Stomach (tissue), 9 donors: Measurements from ENCODE around the gene SCMH1. TPM values are rescaled to one million over a fixed set of nuclear protein-coding genes. Genes with fewer than 3 reads are reported as not detected.
"Not testable (repeated sequence)": the region's sequence is repeated elsewhere in the genome, so short reads cannot be mapped to it uniquely, and the experiment has no call there.

Experiments used
- DNase-seq, 2 donors: peaks; one replicate each; pipeline versions ENCODE4 v3.0.0 to v3.0.0-alpha.2; 2013 to 2019
- H3K27ac ChIP-seq, 5 donors: fragments of 200-600 bp in 4 of 5; sonication (generic) in 4 of 5; one replicate each; pipeline ENCODE4 v1.5.1; 2013 to 2019; ENCODE audit warnings: mild to moderate bottlenecking in 1 of 5, moderate library complexity in 1 of 5
- H3K27me3 ChIP-seq, 3 donors: fragments of 200-600 bp; sonication (generic); one replicate each; pipeline ENCODE4 v1.5.1; 2017 to 2019; ENCODE audit warnings: mixed run types in 1 of 3
- H3K36me3 ChIP-seq, 4 donors: fragments of 200-600 bp; sonication (generic); 1 replicate in 3 of 4; 2 replicates in 1 of 4; pipeline ENCODE4 v1.5.1; 2016 to 2019
- H3K4me1 ChIP-seq, 4 donors: fragments of 200-600 bp; sonication (generic); one replicate each; pipeline ENCODE4 v1.5.1; 2016 to 2019
- H3K4me3 ChIP-seq, 4 donors: fragments of 200-600 bp; sonication (generic) in 3 of 4; one replicate each; pipeline ENCODE4 v1.5.1; 2016 to 2019; ENCODE audit warnings: mild to moderate bottlenecking in 1 of 4
- H3K9me3 ChIP-seq, 4 donors: fragments of 200-600 bp; sonication (generic); one replicate each; pipeline ENCODE4 v1.5.1; 2016 to 2019
- CTCF ChIP-seq, 7 experiments: fragments of 450-650 bp in 4 of 7; fragments of 200-600 bp in 3 of 7; sonication (generic) in 3 of 7; IDR thresholded peaks; one replicate each; pipeline ENCODE4 v1.5.1; 2016 to 2019; ENCODE audit warnings: antibody characterized with exemption in 7 of 7, control low read depth in 2 of 7, mild to moderate bottlenecking in 1 of 7
- EP300 ChIP-seq: sonication (generic); formaldehyde crosslinking; IDR thresholded peaks from one replicate; pipeline ENCODE4 v1.6.1; 2017; ENCODE audit warnings: antibody characterized with exemption
- POLR2A ChIP-seq, 4 donors: fragments of 450-650 bp; IDR thresholded peaks; one replicate each; pipeline ENCODE4 v1.6.1; 2016; ENCODE audit warnings: antibody characterized with exemption in 4 of 4, control low read depth in 2 of 4, mild to moderate bottlenecking in 1 of 4, moderate library complexity in 1 of 4
- POLR2AphosphoS5 ChIP-seq, 3 donors: sonication (generic); formaldehyde crosslinking; IDR thresholded peaks; one replicate each; pipeline ENCODE4 v1.6.1; 2016; ENCODE audit warnings: antibody characterized with exemption in 3 of 3
- WGBS, 5 donors: extraction: QIAGEN DNeasy Blood & Tissue Kit in 3 of 5; methylation state at CpG; one replicate each; pipeline versions ENCODE4 v1.1.5 to v1.1.7; 2013 to 2018; 5-methylcytosine and 5-hydroxymethylcytosine counted together
- intact Hi-C: fragments of 100-400 bp; cut with DNase I; formaldehyde crosslinking; loops from one replicate; pipeline ENCODE4 v1.15.1; 2023; ENCODE audit warnings: low total_unique reads
- polyA plus RNA-seq, 3 donors: library from polyadenylated mRNA; stranded (reverse); fragments of 200-250 nt; gene quantifications; one replicate each; pipeline ENCODE4 v1.2.3, GENCODE V29; 2013
- total RNA-seq, 5 donors: library from RNA; depleted of rRNA; stranded (reverse); fragments of >200 nt; gene quantifications; one replicate each; pipeline versions ENCODE4 v1.1.0 to v1.2.3, GENCODE V29; 2014 to 2016
- donor health status: healthy with polysubstance abuse.
- donor health status: Bipolar disorder and iron deficiency.
- donor health status: healthy.

Gene SCMH1
- total and polyA plus RNA-seq, 8 donors = 22.6 to 84.6 (median 35.6) TPM

- intact Hi-C loops = no loop called here
- DNase-seq = no peak
- Histone ChIP-seq H3K27ac (no peak overlapping the region), H3K4me1 (peaks cover 0 to 24% (median 12%) of the 10 kb centered on the region in 4 donors), H3K4me3 (no peak overlapping the region), H3K9me3 (no peaks in the 10 kb centered on the region), H3K36me3 (no peaks in the 10 kb centered on the region), H3K27me3 (no peaks in the 10 kb centered on the region)
- no peak for TF ChIP-seq CTCF (IDR thresholded peaks at IDR 0.05)
- no peak for TF ChIP-seq POLR2AphosphoS5 (IDR thresholded peaks at IDR 0.05)
- TF ChIP-seq EP300 = no peak
- no peak for TF ChIP-seq POLR2A (IDR thresholded peaks at IDR 0.05)
- WGBS, 5 donors = 37 to 79% (median 57%) methylated on average over 1 of the region's 1 CpG
These were observed 49.5 kb downstream of the SCMH1 start for GRCh38 chr1:41192456-41193178.

- Histone ChIP-seq H3K4me3 (no peak overlapping the region), H3K27ac (no peak overlapping the region), H3K9me3 (no peaks in the 10 kb centered on the region), H3K36me3 (peaks cover 0 to 18% (median 7%) of the 10 kb centered on the region in 4 donors), H3K4me1 (no peaks in the 10 kb centered on the region), H3K27me3 (no peaks in the 10 kb centered on the region)
- DNase-seq = no peak
- WGBS, 5 donors = 74 to 92% (median 83%) methylated on average over 1 of the region's 1 CpG
- intact Hi-C loops = no loop called here
- TF ChIP-seq POLR2AphosphoS5 (IDR thresholded peaks at IDR 0.05) (no peak), POLR2A (IDR thresholded peaks at IDR 0.05) (no peak), CTCF (IDR thresholded peaks at IDR 0.05) (no peak), EP300 (no peak)
These were observed 57.7 kb downstream of the SCMH1 start for GRCh38 chr1:41184446-41184845.

- whole genome bisulfite sequencing, 5 donors = 89 to 100% (median 100%) methylated on average over 1 to 3 of the region's 3 CpGs
- H3K9me3 ChIP-seq, DNase-seq, H3K27ac ChIP-seq, H3K4me3 ChIP-seq, intact Hi-C loops, H3K27me3 ChIP-seq: not testable (repeated sequence)
- Histone ChIP-seq H3K36me3 (peaks cover 0 to 13% (median 4%) of the 10 kb centered on the region in 4 donors), H3K4me1 (peaks cover 0 to 24% (median 7%) of the 10 kb centered on the region in 4 donors)
These were observed 63.9 kb downstream of the SCMH1 start for GRCh38 chr1:41178230-41178629.

GRCh38 chr1:41175546-41175945, 66.6 kb downstream of the SCMH1 start:
- Histone ChIP-seq H3K9me3 (peaks cover 0 to 9% (median 8%) of the 10 kb centered on the region in 4 donors), H3K36me3 (peaks cover 0 to 9% (median 2%) of the 10 kb centered on the region in 4 donors), H3K4me1 (peaks cover 0 to 25% (median 7%) of the 10 kb centered on the region in 4 donors), H3K4me3 (no peak overlapping the region), H3K27me3 (no peaks in the 10 kb centered on the region), H3K27ac (no peak overlapping the region)
- DNase-seq = no peak
- intact Hi-C loops = no loop called here
- no peak for TF ChIP-seq EP300
- no peak for TF ChIP-seq CTCF (IDR thresholded peaks at IDR 0.05)
- TF ChIP-seq POLR2A (IDR thresholded peaks at IDR 0.05) = no peak
- TF ChIP-seq POLR2AphosphoS5 (IDR thresholded peaks at IDR 0.05) = no peak

GRCh38 chr1:41174170-41174569, 67.9 kb downstream of the SCMH1 start:
- Histone ChIP-seq H3K9me3 (peaks cover 0 to 9% (median 8%) of the 10 kb centered on the region in 4 donors), H3K4me3 (no peak overlapping the region), H3K4me1 (peaks cover 0 to 30% (median 7%) of the 10 kb centered on the region in 4 donors), H3K36me3 (peaks cover 0 to 9% (median 2%) of the 10 kb centered on the region in 4 donors), H3K27me3 (no peaks in the 10 kb centered on the region), H3K27ac (no peak overlapping the region)
- WGBS, 5 donors = 33 to 68% (median 56%) methylated on average over 1 of the region's 1 CpG
- intact Hi-C loops = no loop called here
- no peak for DNase-seq
- TF ChIP-seq POLR2AphosphoS5 (IDR thresholded peaks at IDR 0.05) (peak in 1 of 3 donors; percentile 23), POLR2A (IDR thresholded peaks at IDR 0.05) (no peak)
